Measurements from ENCODE around the gene MBTD1. TPM values are rescaled to one million over a fixed set of nuclear protein-coding genes. Genes with fewer than 3 reads are reported as not detected.

MBTD1 gene
- total and polyA plus RNA-seq, 7 donors: 4.8 to 16.1 (median 12.5) TPM

DNA sequence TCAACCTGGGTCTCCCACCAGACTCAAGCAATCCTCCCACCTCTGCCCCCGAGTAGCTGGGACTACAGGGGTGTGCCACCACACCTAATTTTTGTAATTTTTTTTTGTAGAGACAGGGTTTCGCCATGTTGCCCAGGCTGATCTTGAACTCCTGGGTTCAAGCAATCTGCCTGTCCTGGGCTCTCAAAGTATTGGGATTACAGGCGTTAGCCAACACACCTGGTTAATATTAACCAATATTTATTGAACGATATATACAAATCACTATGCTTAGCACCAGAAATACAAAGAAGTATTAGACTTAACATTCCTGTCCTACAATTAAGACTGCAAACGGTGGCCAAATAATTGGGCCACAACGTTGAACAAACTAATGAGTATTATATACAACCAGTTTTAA is 4.2 kb downstream of the MBTD1 start:
- H3K9me3 ChIP-seq: no peaks in the 10 kb centered on the region
- no peaks in the 10 kb centered on the region for H3K27me3 ChIP-seq
- no peak overlapping the region for H3K27ac ChIP-seq
- H3K36me3 ChIP-seq: peaks cover 0 to 28% (median 0%) of the 10 kb centered on the region in 4 donors
- peaks cover 0 to 37% (median 28%) of the 10 kb centered on the region in 4 donors for H3K4me1 ChIP-seq
- intact Hi-C loops (cut with DNase I): no loop called here
- TF ChIP-seq POLR2AphosphoS5 (IDR thresholded peaks at IDR 0.05) (no peak), EP300 (IDR thresholded peaks at IDR 0.05) (no peak), POLR2A (IDR thresholded peaks at IDR 0.05) (no peak)
- TF ChIP-seq, protein P1, sequence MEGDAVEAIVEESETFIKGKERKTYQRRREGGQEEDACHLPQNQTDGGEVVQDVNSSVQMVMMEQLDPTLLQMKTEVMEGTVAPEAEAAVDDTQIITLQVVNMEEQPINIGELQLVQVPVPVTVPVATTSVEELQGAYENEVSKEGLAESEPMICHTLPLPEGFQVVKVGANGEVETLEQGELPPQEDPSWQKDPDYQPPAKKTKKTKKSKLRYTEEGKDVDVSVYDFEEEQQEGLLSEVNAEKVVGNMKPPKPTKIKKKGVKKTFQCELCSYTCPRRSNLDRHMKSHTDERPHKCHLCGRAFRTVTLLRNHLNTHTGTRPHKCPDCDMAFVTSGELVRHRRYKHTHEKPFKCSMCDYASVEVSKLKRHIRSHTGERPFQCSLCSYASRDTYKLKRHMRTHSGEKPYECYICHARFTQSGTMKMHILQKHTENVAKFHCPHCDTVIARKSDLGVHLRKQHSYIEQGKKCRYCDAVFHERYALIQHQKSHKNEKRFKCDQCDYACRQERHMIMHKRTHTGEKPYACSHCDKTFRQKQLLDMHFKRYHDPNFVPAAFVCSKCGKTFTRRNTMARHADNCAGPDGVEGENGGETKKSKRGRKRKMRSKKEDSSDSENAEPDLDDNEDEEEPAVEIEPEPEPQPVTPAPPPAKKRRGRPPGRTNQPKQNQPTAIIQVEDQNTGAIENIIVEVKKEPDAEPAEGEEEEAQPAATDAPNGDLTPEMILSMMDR (IDR thresholded peaks at IDR 0.05): no peak
- no peak for DNase-seq
- no peak overlapping the region for H3K4me3 ChIP-seq
- 38 to 77% methylated on average over 6 of the region's 6 CpGs for WGBS, 2 donors

DNA sequence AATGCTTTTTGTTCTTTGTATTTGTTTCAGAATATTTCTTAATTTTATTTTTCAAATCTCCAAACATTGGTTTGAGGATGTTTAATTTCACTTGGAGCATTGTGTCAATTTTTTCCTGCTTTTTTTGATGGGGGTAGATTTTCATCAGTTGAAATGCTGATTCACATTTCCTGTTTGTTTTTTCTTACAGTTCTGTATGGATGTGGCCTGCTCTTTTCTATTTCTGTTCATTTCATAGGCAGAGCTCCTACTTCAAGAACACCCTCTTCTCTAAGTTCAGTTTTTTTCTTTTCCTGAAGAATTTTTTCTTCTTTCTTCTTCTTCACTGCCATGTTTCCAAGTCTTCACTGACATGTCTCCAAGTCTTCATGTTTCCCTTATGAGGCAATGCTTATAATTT is 8.8 kb downstream of the MBTD1 start:
- no peak for DNase-seq
- TF ChIP-seq, protein P1 (IDR thresholded peaks at IDR 0.05): no peak
- TF ChIP-seq EP300 (IDR thresholded peaks at IDR 0.05) (no peak), POLR2A (IDR thresholded peaks at IDR 0.05) (no peak), POLR2AphosphoS5 (IDR thresholded peaks at IDR 0.05) (no peak)
- Histone ChIP-seq H3K36me3 (peaks cover 0 to 28% (median 0%) of the 10 kb centered on the region in 4 donors), H3K9me3 (no peaks in the 10 kb centered on the region), H3K27ac (no peak overlapping the region), H3K27me3 (no peaks in the 10 kb centered on the region), H3K4me3 (no peak overlapping the region), H3K4me1 (peaks cover 0 to 5% (median 2%) of the 10 kb centered on the region in 4 donors)
- intact Hi-C loops (cut with DNase I): no loop called here

- Histone ChIP-seq H3K27ac (no peak overlapping the region), H3K27me3 (no peaks in the 10 kb centered on the region), H3K4me3 (no peak overlapping the region), H3K36me3 (peaks cover 0 to 27% (median 0%) of the 10 kb centered on the region in 4 donors), H3K9me3 (no peaks in the 10 kb centered on the region), H3K4me1 (peaks cover 0 to 2% (median 0%) of the 10 kb centered on the region in 4 donors)
- intact Hi-C loops (cut with DNase I): no loop called here
- TF ChIP-seq POLR2AphosphoS5 (IDR thresholded peaks at IDR 0.05) (no peak), POLR2A (IDR thresholded peaks at IDR 0.05) (no peak), EP300 (IDR thresholded peaks at IDR 0.05) (no peak)
- TF ChIP-seq, protein P1 (IDR thresholded peaks at IDR 0.05): no peak
- 97 to 98% methylated on average over 3 of the region's 3 CpGs for WGBS, 2 donors
- DNase-seq: no peak
Observed at GRCh38 chr17:51250314-51250840, 9.5 kb downstream of the MBTD1 start.

GRCh38 chr17:51245535-51245934 is 14.3 kb downstream of the MBTD1 start:
- Histone ChIP-seq H3K27me3 (no peaks in the 10 kb centered on the region), H3K36me3 (no peaks in the 10 kb centered on the region), H3K4me1 (no peaks in the 10 kb centered on the region), H3K27ac (no peak overlapping the region), H3K4me3 (no peak overlapping the region), H3K9me3 (no peaks in the 10 kb centered on the region)
- WGBS, 2 donors: 96% methylated on average over 1 of the region's 1 CpG
- intact Hi-C loops (cut with DNase I): no loop called here
- DNase-seq: no peak
- TF ChIP-seq EP300 (IDR thresholded peaks at IDR 0.05) (no peak), POLR2A (IDR thresholded peaks at IDR 0.05) (no peak), POLR2AphosphoS5 (IDR thresholded peaks at IDR 0.05) (no peak)
- TF ChIP-seq, protein P1 (IDR thresholded peaks at IDR 0.05): no peak

DNA sequence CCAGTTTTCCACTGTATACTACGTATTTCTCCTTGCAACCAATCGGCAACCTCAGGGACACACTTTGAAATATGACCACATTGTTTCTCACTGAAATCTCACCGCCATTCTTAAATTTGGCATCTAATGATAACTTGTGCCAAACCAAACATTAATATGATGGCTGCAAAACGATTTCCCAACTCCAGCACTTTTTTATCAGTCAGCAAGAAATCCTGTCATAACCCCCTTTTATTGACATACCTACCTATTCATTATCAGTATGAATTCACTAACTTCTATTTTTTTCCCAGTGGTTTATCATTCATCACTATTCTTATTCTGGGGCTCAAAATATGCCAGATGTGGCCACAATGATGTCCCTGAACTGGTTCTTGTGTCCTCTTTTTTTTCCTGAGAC is 15.8 kb downstream of the MBTD1 start:
- Histone ChIP-seq H3K36me3 (no peaks in the 10 kb centered on the region), H3K4me1 (no peaks in the 10 kb centered on the region), H3K9me3 (no peaks in the 10 kb centered on the region), H3K27ac (no peak overlapping the region), H3K27me3 (no peaks in the 10 kb centered on the region), H3K4me3 (no peak overlapping the region)
- DNase-seq: no peak
- TF ChIP-seq POLR2A (IDR thresholded peaks at IDR 0.05) (no peak), EP300 (IDR thresholded peaks at IDR 0.05) (no peak), POLR2AphosphoS5 (IDR thresholded peaks at IDR 0.05) (no peak)
- TF ChIP-seq, protein P1 (IDR thresholded peaks at IDR 0.05): no peak
- intact Hi-C loops (cut with DNase I): no loop called here
- 77 to 87% methylated on average over 4 of the region's 4 CpGs for WGBS, 2 donors
